GM23248 (cell line): ENCODE data around the gene EXOC2. TPM values are rescaled to one million over a fixed set of nuclear protein-coding genes. Genes with fewer than 3 reads are reported as not detected.

Experiments
- DNase-seq: peaks from one replicate; pipeline ENCODE4 v3.0.0-alpha.2; 2015
- H2AFZ ChIP-seq: fragments of 200-600 bp; sonication (generic); 2 replicates; pipeline ENCODE4 v1.6.1; 2016; ENCODE audit warnings: antibody characterized with exemption
- H3F3A ChIP-seq: fragments of 200-600 bp; sonication (generic); 2 replicates; pipeline ENCODE4 v1.6.1; 2016; ENCODE audit warnings: mild to moderate bottlenecking, antibody characterized with exemption, mixed run types; ENCODE audit not compliant: insufficient read depth
- H3K27ac ChIP-seq: fragments of 200-600 bp; sonication (generic); 2 replicates; pipeline ENCODE4 v1.5.1; 2016; ENCODE audit warnings: mild to moderate bottlenecking
- H3K27me3 ChIP-seq: fragments of 200-600 bp; sonication (generic); replicated peaks from 2 replicates; pipeline ENCODE4 v1.6.1; 2016; ENCODE audit warnings: mild to moderate bottlenecking; ENCODE audit not compliant: insufficient read depth
- H3K36me3 ChIP-seq: fragments of 200-600 bp; sonication (generic); 2 replicates; pipeline ENCODE4 v1.6.1; 2016; ENCODE audit warnings: low read depth, mild to moderate bottlenecking
- H3K4me1 ChIP-seq: fragments of 200-600 bp; sonication (generic); 2 replicates; pipeline ENCODE4 v1.6.1; 2016; ENCODE audit warnings: mild to moderate bottlenecking; ENCODE audit not compliant: insufficient read depth
- H3K4me2 ChIP-seq: fragments of 200-600 bp; sonication (generic); one replicate; pipeline ENCODE4 v1.6.1; 2016; ENCODE audit warnings: mild to moderate bottlenecking; ENCODE audit not compliant: unreplicated experiment
- H3K4me3 ChIP-seq: fragments of 200-600 bp; sonication (generic); 2 replicates; pipeline ENCODE4 v1.5.1; 2016; ENCODE audit warnings: mild to moderate bottlenecking
- H3K79me2 ChIP-seq: fragments of 200-600 bp; sonication (generic); 2 replicates; pipeline ENCODE4 v1.6.1; 2016; ENCODE audit warnings: mild to moderate bottlenecking; ENCODE audit not compliant: insufficient read depth
- H3K9ac ChIP-seq: fragments of 200-600 bp; sonication (generic); 2 replicates; pipeline ENCODE4 v1.6.1; 2016; ENCODE audit warnings: mild to moderate bottlenecking
- H3K9me2 ChIP-seq: fragments of 200-600 bp; sonication (generic); 2 replicates; pipeline ENCODE4 v1.6.1; 2016; ENCODE audit warnings: mixed run types, mild to moderate bottlenecking, moderate library complexity; ENCODE audit not compliant: insufficient read depth
- H3K9me3 ChIP-seq: fragments of 200-600 bp; sonication (generic); one replicate; pipeline ENCODE4 v1.6.1; 2017; ENCODE audit warnings: low read depth
- H4K20me1 ChIP-seq: fragments of 200-600 bp; sonication (generic); 2 replicates; pipeline ENCODE4 v1.6.0; 2016; ENCODE audit not compliant: insufficient read depth
- EZH2 ChIP-seq: fragments of 200-600 bp; sonication (generic); IDR thresholded peaks from 2 replicates; pipeline ENCODE4 v1.6.1; 2018; ENCODE audit warnings: antibody characterized with exemption, mild to moderate bottlenecking; ENCODE audit not compliant: insufficient read depth, poor library complexity, severe bottlenecking
- EZH2phosphoT487 ChIP-seq: fragments of 200-600 bp; sonication (generic); IDR thresholded peaks from 2 replicates; pipeline ENCODE4 v1.6.1; 2018; ENCODE audit warnings: antibody characterized with exemption, moderate library complexity, mild to moderate bottlenecking, low read depth; ENCODE audit not compliant: insufficient read depth
- WGBS, 2 experiments: methylation state at CpG; one replicate each; pipeline ENCODE4 v1.1.6; 2015 to 2017; ENCODE audit warnings: low lambda C conversion rate in 2 of 2, low coverage in 1 of 2; ENCODE audit errors: missing lambda C conversion rate in 2 of 2; 5-methylcytosine and 5-hydroxymethylcytosine counted together
- in situ Hi-C: fragments of 300-500 bp; cut with MboI; formaldehyde crosslinking; loops from 2 replicates; pipeline ENCODE4 v1.15.0; 2020
- polyA plus RNA-seq: library from polyadenylated mRNA; unstranded; fragments of >200 nt; fragmentation: Nextera tagmentation; extraction: Ambion mirVana; gene quantifications from 2 replicates; pipeline ENCODE4 v1.2.1, GENCODE V29; 2016
- total RNA-seq: library from RNA; depleted of rRNA; stranded (reverse); fragments of >200 nt; shearing (Covaris generic); gene quantifications from 2 replicates; pipeline ENCODE4 v1.2.3, GENCODE V29; 2014

The EXOC2 gene
- total and polyA plus RNA-seq, 2 experiments from 2014 or later: 17.5 to 32.9 TPM

- H3K36me3 ChIP-seq: peaks cover 4% of the 10 kb centered on the region
- H3K4me1 ChIP-seq: no peaks in the 10 kb centered on the region
- peaks cover 15% of the 10 kb centered on the region for H3K79me2 ChIP-seq
- no peak overlapping the region for H3K27ac ChIP-seq
- no peak overlapping the region for H3K9ac ChIP-seq
- H3K4me3 ChIP-seq: no peak overlapping the region
- no peaks in the 10 kb centered on the region for H4K20me1 ChIP-seq
- DNase-seq: no peak
- in situ Hi-C loops: no loop called here
- no peaks in the 10 kb centered on the region for H3F3A ChIP-seq
- H3K27me3 ChIP-seq: no peaks in the 10 kb centered on the region
- TF ChIP-seq EZH2 (no peak), EZH2phosphoT487 (no peak)
- no peaks in the 10 kb centered on the region for H3K9me3 ChIP-seq
- WGBS, 2 experiments: 64 to 65% methylated on average over 5 of the region's 5 CpGs
- H3K9me2 ChIP-seq: no peaks in the 10 kb centered on the region
- no peak overlapping the region for H2AFZ ChIP-seq
- H3K4me2 ChIP-seq: no peak overlapping the region
Observed at GRCh38 chr6:636488-636887, 56.5 kb downstream of the EXOC2 start.

- H3F3A ChIP-seq: no peaks in the 10 kb centered on the region
- TF ChIP-seq EZH2phosphoT487 (no peak), EZH2 (no peak)
- no peak overlapping the region for H3K4me2 ChIP-seq
Observed at GRCh38 chr6:635233-635632, 57.7 kb downstream of the EXOC2 start.

GRCh38 chr6:633611-634010, 59.3 kb downstream of the EXOC2 start:
- in situ Hi-C loops: no loop called here
- H3K4me2 ChIP-seq: no peak overlapping the region
- no peaks in the 10 kb centered on the region for H3K9me3 ChIP-seq
- no peaks in the 10 kb centered on the region for H3F3A ChIP-seq
- no peak overlapping the region for H3K4me3 ChIP-seq
- no peak overlapping the region for H3K27ac ChIP-seq
- H3K79me2 ChIP-seq: no peaks in the 10 kb centered on the region; the same call in 1 of the 2 replicates
- no peak for DNase-seq
- H2AFZ ChIP-seq: no peak overlapping the region
- H3K4me1 ChIP-seq: no peaks in the 10 kb centered on the region
- peaks cover 4% of the 10 kb centered on the region for H3K36me3 ChIP-seq
- H3K9ac ChIP-seq: no peak overlapping the region
- no peaks in the 10 kb centered on the region for H3K9me2 ChIP-seq
- TF ChIP-seq EZH2 (no peak), EZH2phosphoT487 (no peak)
- H3K27me3 ChIP-seq: no peaks in the 10 kb centered on the region
- WGBS, 2 experiments: 100% methylated on average over 1 of the region's 1 CpG
- H4K20me1 ChIP-seq: no peaks in the 10 kb centered on the region

More at GRCh38 chr6:635233-635632, 57.7 kb downstream of the EXOC2 start:
- DNase-seq: no peak
- no peak overlapping the region for H2AFZ ChIP-seq
- no peak overlapping the region for H3K27ac ChIP-seq
- no peaks in the 10 kb centered on the region for H3K9me2 ChIP-seq
- H4K20me1 ChIP-seq: no peaks in the 10 kb centered on the region
- WGBS, 2 experiments: 97 to 98% methylated on average over 5 of the region's 5 CpGs
- in situ Hi-C loops: no loop called here
- H3K4me3 ChIP-seq: no peak overlapping the region
- H3K9me3 ChIP-seq: no peaks in the 10 kb centered on the region
- H3K27me3 ChIP-seq: no peaks in the 10 kb centered on the region
- H3K36me3 ChIP-seq: peaks cover 4% of the 10 kb centered on the region
- peaks cover 4% of the 10 kb centered on the region; the same call in 1 of the 2 replicates for H3K79me2 ChIP-seq
- no peak overlapping the region for H3K9ac ChIP-seq
- no peaks in the 10 kb centered on the region for H3K4me1 ChIP-seq

- Histone ChIP-seq H3K27me3 (no peaks in the 10 kb centered on the region), H3K9me2 (no peaks in the 10 kb centered on the region), H3K4me1 (no peaks in the 10 kb centered on the region), H2AFZ (no peak overlapping the region), H3K9me3 (no peaks in the 10 kb centered on the region), H4K20me1 (no peaks in the 10 kb centered on the region), H3K27ac (no peak overlapping the region), H3F3A (no peaks in the 10 kb centered on the region), H3K36me3 (no peaks in the 10 kb centered on the region; the same call in 1 of the 2 replicates), H3K4me2 (no peak overlapping the region), H3K9ac (no peak overlapping the region), H3K4me3 (no peak overlapping the region), H3K79me2 (no peaks in the 10 kb centered on the region)
- WGBS, 2 experiments: 84 to 87% methylated on average over 3 of the region's 3 CpGs
- in situ Hi-C loops: no loop called here
- no peak for TF ChIP-seq EZH2phosphoT487
- TF ChIP-seq EZH2: no peak
- DNase-seq: no peak
Observed at GRCh38 chr6:628766-629165, 64.2 kb downstream of the EXOC2 start.

- 89 to 92% methylated on average over 9 of the region's 9 CpGs for WGBS, 2 experiments
- TF ChIP-seq EZH2 (no peak), EZH2phosphoT487 (no peak)
- no peaks in the 10 kb centered on the region for H3K9me2 ChIP-seq
- no peak overlapping the region for H3K4me2 ChIP-seq
- no peaks in the 10 kb centered on the region for H3K4me1 ChIP-seq
- H3K79me2 ChIP-seq: no peaks in the 10 kb centered on the region
- no peaks in the 10 kb centered on the region for H3K36me3 ChIP-seq
- no peak overlapping the region for H3K4me3 ChIP-seq
- H3F3A ChIP-seq: no peaks in the 10 kb centered on the region
- H3K27ac ChIP-seq: no peak overlapping the region
- H4K20me1 ChIP-seq: no peaks in the 10 kb centered on the region
- no peaks in the 10 kb centered on the region for H3K9me3 ChIP-seq
- no peaks in the 10 kb centered on the region for H3K27me3 ChIP-seq
- no peak overlapping the region for H2AFZ ChIP-seq
- no peak overlapping the region for H3K9ac ChIP-seq
- DNase-seq: no peak
- in situ Hi-C loops: no loop called here
Observed at GRCh38 chr6:626236-626635, 66.7 kb downstream of the EXOC2 start.
